BLaER1 treated with 17β-estradiol and CSF1 and Interleukin-3, amounts not matched to agents 10 nM and 100 nM (cell line): ENCODE data around the gene FBXO17.
"Not testable (repeated sequence)": the region's sequence is repeated elsewhere in the genome, so short reads cannot be mapped to it uniquely, and the experiment has no call there.

ENCODE experiments used
- H3K27ac ChIP-seq, 11 experiments: shearing (Covaris generic); formaldehyde crosslinking; 2 replicates each; pipeline ENCODE4 v1.8.1; 2022
- H3K27me3 ChIP-seq, 11 experiments: shearing (Covaris generic); formaldehyde crosslinking; 2 replicates each; pipeline ENCODE4 v1.8.1; 2022
- H3K36me3 ChIP-seq, 11 experiments: shearing (Covaris generic); formaldehyde crosslinking; 2 replicates each; pipeline ENCODE4 v1.8.1; 2022
- H3K4me1 ChIP-seq, 10 experiments: shearing (Covaris generic); formaldehyde crosslinking; 2 replicates each; pipeline ENCODE4 v1.8.1; 2022
- H3K4me2 ChIP-seq, 11 experiments: shearing (Covaris generic); formaldehyde crosslinking; 2 replicates each; pipeline ENCODE4 v1.8.1; 2022
- H3K4me3 ChIP-seq, 10 experiments: shearing (Covaris generic); formaldehyde crosslinking; 2 replicates each; pipeline ENCODE4 v1.8.1; 2022
- H3K9ac ChIP-seq, 11 experiments: shearing (Covaris generic); formaldehyde crosslinking; 2 replicates each; pipeline ENCODE4 v1.8.1; 2022
- H3K9me3 ChIP-seq, 11 experiments: shearing (Covaris generic); formaldehyde crosslinking; replicated peaks in 1 of 11; 2 replicates each; pipeline ENCODE4 v1.8.1; 2022
- H4K20me1 ChIP-seq, 11 experiments: shearing (Covaris generic); formaldehyde crosslinking; 2 replicates each; pipeline ENCODE4 v1.8.1; 2022
- Cebpa-rat ChIP-seq, 11 experiments: shearing (Covaris generic); IDR thresholded peaks; 2 replicates each; pipeline ENCODE4 v1.8.1; 2022

FBXO17 gene

GRCh38 chr19:38970664-38971532 lies 4.6 kb downstream of the FBXO17 start:
- H3K27me3 ChIP-seq, result peaks cover 13 to 20% (median 18%) of the 10 kb centered on the region in 11 experiments

GRCh38 chr19:38966149-38966548 lies 9.4 kb downstream of the FBXO17 start:
- not testable (repeated sequence) for H3K36me3 ChIP-seq, H3K9me3 ChIP-seq, H3K4me3 ChIP-seq

More at GRCh38 chr19:38970664-38971532, 4.6 kb downstream of the FBXO17 start:
- no peak overlapping the region for H3K27ac ChIP-seq
- no peak overlapping the region for H3K4me3 ChIP-seq
- H3K9me3 ChIP-seq, result peaks cover 0 to 1% (median 0%) of the 10 kb centered on the region in 11 experiments; a peak in 2 of 22 replicates
- H3K4me2 ChIP-seq, result no peak overlapping the region
- no peak for TF ChIP-seq Cebpa-rat (IDR thresholded peaks at IDR 0.05)
- no peaks in the 10 kb centered on the region for H4K20me1 ChIP-seq
- no peaks in the 10 kb centered on the region for H3K36me3 ChIP-seq
- H3K4me1 ChIP-seq, result peaks cover 0 to 7% (median 0%) of the 10 kb centered on the region in 10 experiments; a peak in 2 of 20 replicates
- H3K9ac ChIP-seq, result no peak overlapping the region

GRCh38 chr19:38964738-38965137 lies 10.8 kb downstream of the FBXO17 start:
- Histone ChIP-seq H3K4me3 (no peak overlapping the region), H4K20me1 (no peaks in the 10 kb centered on the region), H3K27ac (no peak overlapping the region), H3K9ac (no peak overlapping the region), H3K36me3 (no peaks in the 10 kb centered on the region), H3K4me1 (peaks cover 0 to 10% (median 0%) of the 10 kb centered on the region in 10 experiments; a peak in 3 of 20 replicates), H3K9me3 (no peaks in the 10 kb centered on the region), H3K4me2 (no peak overlapping the region), H3K27me3 (no peaks in the 10 kb centered on the region)
- TF ChIP-seq Cebpa-rat (IDR thresholded peaks at IDR 0.05), result no peak

More at GRCh38 chr19:38966149-38966548, 9.4 kb downstream of the FBXO17 start:
- H3K9ac ChIP-seq, H4K20me1 ChIP-seq, H3K27me3 ChIP-seq, H3K27ac ChIP-seq, H3K4me2 ChIP-seq: not testable (repeated sequence)
- H3K4me1 ChIP-seq, result peaks cover 0 to 10% (median 0%) of the 10 kb centered on the region in 10 experiments; a peak in 3 of 20 replicates

- H3K4me3 ChIP-seq, result no peak overlapping the region
- no peak for TF ChIP-seq Cebpa-rat (IDR thresholded peaks at IDR 0.05)
- no peaks in the 10 kb centered on the region for H3K9me3 ChIP-seq
- H4K20me1 ChIP-seq, result no peaks in the 10 kb centered on the region
- no peak overlapping the region for H3K27ac ChIP-seq
- H3K4me1 ChIP-seq, result peaks cover 0 to 4% (median 0%) of the 10 kb centered on the region in 10 experiments; a peak in 2 of 20 replicates
- H3K9ac ChIP-seq, result no peak overlapping the region
- no peak overlapping the region for H3K4me2 ChIP-seq
- H3K36me3 ChIP-seq, result no peaks in the 10 kb centered on the region
- no peaks in the 10 kb centered on the region for H3K27me3 ChIP-seq
Observed at GRCh38 chr19:38959618-38960017, 15.9 kb downstream of the FBXO17 start.

- H3K4me3 ChIP-seq, result no peak overlapping the region
- H4K20me1 ChIP-seq, result no peaks in the 10 kb centered on the region
- no peaks in the 10 kb centered on the region for H3K9me3 ChIP-seq
- peaks cover 0 to 4% (median 0%) of the 10 kb centered on the region in 10 experiments; a peak in 2 of 20 replicates for H3K4me1 ChIP-seq
- no peak overlapping the region for H3K4me2 ChIP-seq
- H3K27me3 ChIP-seq, result no peaks in the 10 kb centered on the region
- no peak overlapping the region for H3K27ac ChIP-seq
- no peak overlapping the region; a peak in 1 of 22 replicates for H3K9ac ChIP-seq
- no peaks in the 10 kb centered on the region for H3K36me3 ChIP-seq
- no peak for TF ChIP-seq Cebpa-rat (IDR thresholded peaks at IDR 0.05)
Observed at GRCh38 chr19:38958301-38958700, 17.2 kb downstream of the FBXO17 start.

DNA sequence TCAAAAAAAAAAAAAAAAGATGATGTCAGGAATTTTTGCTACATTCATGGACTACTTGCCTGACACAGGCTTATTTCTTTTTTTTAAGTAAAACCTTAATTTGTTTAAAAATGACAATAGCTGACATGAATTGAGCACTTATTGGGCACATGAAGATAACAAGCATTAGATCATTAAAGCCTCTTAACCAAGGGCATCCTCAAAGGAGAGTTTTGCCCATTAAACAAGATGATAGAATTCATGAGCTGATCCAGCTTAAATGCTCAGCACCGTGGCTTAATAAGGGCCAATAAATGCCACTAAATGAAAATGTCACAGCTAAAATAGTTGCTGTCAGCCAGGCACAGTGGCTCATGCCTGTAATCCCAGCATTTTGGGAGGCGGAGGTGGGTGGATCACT lies 19.3 kb downstream of the FBXO17 start:
- H3K27ac ChIP-seq, result no peak overlapping the region
- H3K4me1 ChIP-seq, result peaks cover 0 to 5% (median 0%) of the 10 kb centered on the region in 10 experiments; a peak in 4 of 20 replicates
- H3K4me3 ChIP-seq, result no peak overlapping the region
- H4K20me1 ChIP-seq, result no peaks in the 10 kb centered on the region
- no peak overlapping the region for H3K9ac ChIP-seq
- no peaks in the 10 kb centered on the region for H3K36me3 ChIP-seq
- no peak for TF ChIP-seq Cebpa-rat (IDR thresholded peaks at IDR 0.05)
- H3K9me3 ChIP-seq, result no peaks in the 10 kb centered on the region
- no peak overlapping the region for H3K4me2 ChIP-seq
- H3K27me3 ChIP-seq, result no peaks in the 10 kb centered on the region

DNA sequence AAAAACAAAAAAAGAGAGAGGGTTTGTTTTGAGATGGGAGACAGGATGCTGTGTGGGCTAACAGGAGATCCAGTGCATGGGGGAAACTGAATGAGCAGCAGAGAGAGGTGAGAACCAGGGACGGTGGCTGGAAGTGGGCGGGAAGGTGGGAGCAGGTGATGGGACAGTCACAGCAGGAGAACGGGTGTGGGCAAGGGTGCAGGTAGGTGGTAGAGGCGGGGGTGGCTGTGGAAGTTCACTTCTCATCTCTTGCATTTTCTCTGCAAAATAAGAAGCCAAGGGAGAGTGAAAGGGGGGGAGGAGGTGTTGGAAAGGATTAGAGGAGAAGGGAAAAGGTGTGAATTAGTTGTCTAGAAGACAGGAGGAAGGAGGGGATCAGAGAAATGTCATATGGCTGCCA lies 21.9 kb downstream of the FBXO17 start:
- Histone ChIP-seq H3K9me3 (0 out of 22 replicates have a peak, but pooled peaks cover 0 to 3% (median 0%) of the 10 kb centered on the region in 11 experiments), H3K36me3 (no peaks in the 10 kb centered on the region), H4K20me1 (no peaks in the 10 kb centered on the region), H3K27me3 (no peaks in the 10 kb centered on the region), H3K27ac (no peak overlapping the region), H3K4me1 (peaks cover 0 to 5% (median 0%) of the 10 kb centered on the region in 10 experiments; a peak in 4 of 20 replicates), H3K4me3 (no peak overlapping the region), H3K4me2 (no peak overlapping the region), H3K9ac (no peak overlapping the region)
- TF ChIP-seq Cebpa-rat (IDR thresholded peaks at IDR 0.05), result no peak

DNA sequence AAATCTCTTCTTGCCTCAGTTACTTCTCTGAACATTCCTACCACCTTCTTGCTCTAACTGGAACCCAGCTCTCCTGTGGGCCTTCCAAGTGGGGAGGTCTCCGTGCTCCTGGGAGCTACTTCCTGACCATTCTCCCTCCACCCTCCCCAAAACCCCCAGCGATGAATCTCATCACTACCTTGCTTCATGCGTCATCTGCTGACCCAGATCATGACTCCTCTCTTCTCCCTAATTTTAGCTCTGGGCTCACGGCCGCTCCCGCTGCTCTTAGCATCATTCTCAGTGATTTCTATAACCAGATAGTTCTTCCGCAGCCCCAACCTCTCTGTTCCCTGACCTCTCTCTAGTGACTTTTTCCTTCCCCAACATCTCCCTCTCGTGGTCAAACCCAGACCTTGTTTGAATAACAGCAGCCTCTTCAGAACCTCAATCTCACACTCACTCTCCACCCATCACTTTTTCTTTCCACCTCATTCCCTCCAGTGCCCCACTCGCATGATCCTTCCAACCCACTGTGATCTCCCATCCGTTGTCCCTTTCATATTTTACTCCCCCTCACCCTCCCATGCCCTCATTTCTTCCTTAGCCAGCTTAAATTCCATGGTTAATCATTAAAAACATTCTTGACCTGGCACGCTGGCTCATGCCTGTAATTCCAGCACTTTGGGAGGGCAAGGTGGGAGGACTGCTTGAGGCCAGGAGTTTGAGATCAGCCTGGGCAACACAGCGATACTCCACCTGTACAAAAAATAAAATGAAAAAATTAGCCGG lies 23.0 kb downstream of the FBXO17 start:
- Histone ChIP-seq H4K20me1 (no peaks in the 10 kb centered on the region), H3K9me3 (0 out of 22 replicates have a peak, but pooled peaks cover 0 to 3% (median 0%) of the 10 kb centered on the region in 11 experiments), H3K4me2 (peak overlapping the region in 2 of 11 experiments; percentile 2 to 40; a peak in 2 of 22 replicates), H3K4me3 (no peak overlapping the region), H3K4me1 (peaks cover 0 to 5% (median 0%) of the 10 kb centered on the region in 10 experiments; a peak in 4 of 20 replicates), H3K27ac (no peak overlapping the region), H3K27me3 (no peaks in the 10 kb centered on the region), H3K36me3 (no peaks in the 10 kb centered on the region), H3K9ac (no peak overlapping the region)
- no peak for TF ChIP-seq Cebpa-rat (IDR thresholded peaks at IDR 0.05)

DNA sequence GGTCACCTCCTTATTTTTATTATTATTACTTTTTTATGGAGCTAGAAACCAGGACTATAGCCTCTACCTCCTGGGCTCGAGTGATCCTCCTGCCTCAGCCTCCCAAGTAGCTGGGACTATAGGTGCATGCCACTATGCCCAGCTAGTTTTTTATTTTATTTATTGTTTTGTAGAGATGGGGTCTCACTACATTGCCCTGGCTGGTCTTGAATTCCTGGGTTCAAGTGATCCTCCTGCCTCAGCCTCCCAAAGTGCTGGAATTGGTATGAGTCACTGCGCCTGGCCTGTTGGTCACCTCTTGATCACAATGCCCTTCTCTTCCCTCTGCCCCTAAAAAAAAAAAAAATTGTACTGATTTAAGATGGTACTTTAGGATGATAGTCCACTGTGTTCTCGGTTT lies 24.4 kb downstream of the FBXO17 start:
- no peaks in the 10 kb centered on the region for H4K20me1 ChIP-seq
- no peak overlapping the region for H3K9ac ChIP-seq
- H3K4me1 ChIP-seq, result peaks cover 0 to 5% (median 0%) of the 10 kb centered on the region in 10 experiments; a peak in 4 of 20 replicates
- H3K27ac ChIP-seq, result no peak overlapping the region
- H3K4me3 ChIP-seq, result no peak overlapping the region
- no peaks in the 10 kb centered on the region for H3K27me3 ChIP-seq
- H3K4me2 ChIP-seq, result no peak overlapping the region
- no peaks in the 10 kb centered on the region for H3K36me3 ChIP-seq
- TF ChIP-seq Cebpa-rat (IDR thresholded peaks at IDR 0.05), result no peak
- H3K9me3 ChIP-seq, result 0 out of 22 replicates have a peak, but pooled peaks cover 0 to 3% (median 0%) of the 10 kb centered on the region in 11 experiments
